ENCODE results near the gene CHRNB1. TPM values are rescaled to one million over a fixed set of nuclear protein-coding genes. Genes with fewer than 3 reads are reported as not detected.

The CHRNB1 gene
- total RNA-seq, 4 donors from 2014 or later = 82.3 to 202 (median 101) TPM

- no peak for ATAC-seq
- no peak for DNase-seq
- H3K27me3 ChIP-seq = no peaks in the 10 kb centered on the region
- H3K27ac ChIP-seq = no peak overlapping the region
- in situ Hi-C loops (cut with MboI; ENCODE audit: low sequenced_read_pairs in 4 of 4) = no loop called here
- no peaks in the 10 kb centered on the region for H3K9me3 ChIP-seq
- TF ChIP-seq POLR2A (IDR thresholded peaks at IDR 0.05) = no peak
- TF ChIP-seq CTCF (IDR thresholded peaks at IDR 0.05 in 4 of 5, conservative IDR thresholded peaks at IDR 0.05 in 1 of 5) = no peak
- no peaks in the 10 kb centered on the region for H3K4me1 ChIP-seq
- H3K4me3 ChIP-seq = no peak overlapping the region
- intact Hi-C loops (cut with DNase I; ENCODE audit: low total_unique reads) = no loop called here
- H3K36me3 ChIP-seq = no peaks in the 10 kb centered on the region
Measured at GRCh38 chr17:7414837-7415236, 30.0 kb upstream of the CHRNB1 start.

GRCh38 chr17:7415784-7416183 is 29.1 kb upstream of the CHRNB1 start:
- in situ Hi-C loops (cut with MboI; ENCODE audit: low sequenced_read_pairs in 4 of 4) (no loop called here), intact Hi-C loops (cut with DNase I; ENCODE audit: low total_unique reads) (no loop called here)
- H3K4me1 ChIP-seq = no peaks in the 10 kb centered on the region
- no peak overlapping the region for H3K4me3 ChIP-seq
- H3K36me3 ChIP-seq = no peaks in the 10 kb centered on the region
- no peak for ATAC-seq
- no peaks in the 10 kb centered on the region for H3K27me3 ChIP-seq
- no peak for TF ChIP-seq POLR2A (IDR thresholded peaks at IDR 0.05)
- no peak for TF ChIP-seq CTCF (IDR thresholded peaks at IDR 0.05 in 4 of 5, conservative IDR thresholded peaks at IDR 0.05 in 1 of 5)
- no peaks in the 10 kb centered on the region for H3K9me3 ChIP-seq
- no peak for DNase-seq
- no peak overlapping the region for H3K27ac ChIP-seq

- Histone ChIP-seq H3K27ac (no peak overlapping the region), H3K4me1 (no peaks in the 10 kb centered on the region), H3K9me3 (no peaks in the 10 kb centered on the region), H3K4me3 (no peak overlapping the region), H3K36me3 (no peaks in the 10 kb centered on the region), H3K27me3 (no peaks in the 10 kb centered on the region)
- ATAC-seq (no peak), DNase-seq (no peak)
- in situ Hi-C loops (cut with MboI; ENCODE audit: low sequenced_read_pairs in 4 of 4) (no loop called here), intact Hi-C loops (cut with DNase I; ENCODE audit: low total_unique reads) (no loop called here)
- TF ChIP-seq CTCF (IDR thresholded peaks at IDR 0.05 in 4 of 5, conservative IDR thresholded peaks at IDR 0.05 in 1 of 5) (no peak), POLR2A (IDR thresholded peaks at IDR 0.05) (no peak)
Measured at GRCh38 chr17:7416323-7416722, 28.5 kb upstream of the CHRNB1 start.

GRCh38 chr17:7417056-7417655 is 27.7 kb upstream of the CHRNB1 start:
- no peak for ATAC-seq
- intact Hi-C loops (cut with DNase I; ENCODE audit: low total_unique reads) = no loop called here
- in situ Hi-C loops (cut with MboI; ENCODE audit: low sequenced_read_pairs in 4 of 4) = no loop called here
- H3K27ac ChIP-seq = no peak overlapping the region
- no peaks in the 10 kb centered on the region for H3K9me3 ChIP-seq
- no peak for DNase-seq
- TF ChIP-seq CTCF (IDR thresholded peaks at IDR 0.05 in 4 of 5, conservative IDR thresholded peaks at IDR 0.05 in 1 of 5) = no peak
- no peak for TF ChIP-seq POLR2A (IDR thresholded peaks at IDR 0.05)
- H3K4me1 ChIP-seq = no peaks in the 10 kb centered on the region
- H3K27me3 ChIP-seq = no peaks in the 10 kb centered on the region
- no peaks in the 10 kb centered on the region for H3K36me3 ChIP-seq
- H3K4me3 ChIP-seq = no peak overlapping the region

Data from gastrocnemius medialis (tissue), 4 donors.